Neural crest cell (in vitro differentiated cells): ENCODE results near the gene CYP4F2. TPM values are rescaled to one million over a fixed set of nuclear protein-coding genes. Genes with fewer than 3 reads are reported as not detected.

Source experiments
- DNase-seq: peaks from one replicate; pipeline ENCODE4 v3.0.0; 2021; ENCODE audit warnings: low read depth, mixed read lengths, low spot score
- H3K27ac Mint-ChIP-seq: one replicate; pipeline ENCODE4 v1.8.0; 2021; ENCODE audit warnings: mild to moderate bottlenecking, mixed read lengths; ENCODE audit not compliant: unreplicated experiment
- H3K27me3 Mint-ChIP-seq: 2 replicates; pipeline ENCODE4 v1.8.0; 2021; ENCODE audit warnings: low read depth, mild to moderate bottlenecking, mixed read lengths
- H3K36me3 Mint-ChIP-seq: 2 replicates; pipeline ENCODE4 v1.8.0; 2021; ENCODE audit warnings: low read depth, mild to moderate bottlenecking, mixed read lengths
- H3K4me1 Mint-ChIP-seq: 2 replicates; pipeline ENCODE4 v1.8.0; 2021; ENCODE audit warnings: mixed read lengths
- H3K4me3 Mint-ChIP-seq: one replicate; pipeline ENCODE4 v1.8.0; 2021; ENCODE audit warnings: mild to moderate bottlenecking, mixed read lengths
- H3K9me3 Mint-ChIP-seq: 2 replicates; pipeline ENCODE4 v1.8.0; 2021; ENCODE audit warnings: mixed read lengths
- CTCF ChIP-seq: fragments of 200-600 bp; sonication (generic); conservative IDR thresholded peaks from 2 replicates; pipeline ENCODE4 v1.5.0; 2021; ENCODE audit warnings: antibody characterized with exemption, mild to moderate bottlenecking
- total RNA-seq: library from RNA; stranded (reverse); gene quantifications from 2 replicates; pipeline ENCODE4 v1.2.1, GENCODE V29; 2021

The CYP4F2 gene
- total RNA-seq, 1 donor from 2014 or later, result not detected

GRCh38 chr19:15923702-15924101 lies 25.8 kb upstream of the CYP4F2 start:
- Mint-ChIP-seq H3K4me3 (no peak overlapping the region), H3K36me3 (peaks cover 2% of the 10 kb centered on the region), H3K27me3 (no peaks in the 10 kb centered on the region), H3K9me3 (peaks cover 34% of the 10 kb centered on the region), H3K27ac (no peak overlapping the region), H3K4me1 (no peaks in the 10 kb centered on the region)
- no peak for DNase-seq
- no peak for TF ChIP-seq CTCF

GRCh38 chr19:15922021-15922420 lies 24.1 kb upstream of the CYP4F2 start:
- peaks cover 35% of the 10 kb centered on the region for H3K9me3 Mint-ChIP-seq
- H3K27me3 Mint-ChIP-seq, result no peaks in the 10 kb centered on the region
- peaks cover 2% of the 10 kb centered on the region for H3K36me3 Mint-ChIP-seq
- TF ChIP-seq CTCF, result no peak
- H3K4me3 Mint-ChIP-seq, result no peak overlapping the region
- no peaks in the 10 kb centered on the region for H3K4me1 Mint-ChIP-seq
- no peak overlapping the region for H3K27ac Mint-ChIP-seq
- no peak for DNase-seq

DNA sequence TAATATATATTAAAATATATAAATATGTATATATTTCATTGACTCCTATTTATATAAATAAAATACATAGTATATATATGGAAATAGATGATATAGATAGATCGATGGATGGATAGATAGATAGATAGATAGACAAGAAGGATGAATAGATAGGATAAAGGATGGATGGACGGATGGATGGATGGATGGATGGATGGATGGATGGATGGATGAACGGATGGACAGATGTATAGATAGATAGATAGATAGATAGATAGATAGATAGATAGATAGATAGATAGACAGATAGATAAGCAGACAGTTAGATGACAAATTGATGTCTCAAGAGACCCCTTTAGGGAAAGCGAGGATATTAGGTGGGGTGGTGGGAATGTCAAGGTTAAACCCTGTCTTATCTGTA lies 21.4 kb upstream of the CYP4F2 start:
- no peak for DNase-seq
- no peak overlapping the region for H3K4me3 Mint-ChIP-seq
- no peaks in the 10 kb centered on the region for H3K36me3 Mint-ChIP-seq
- TF ChIP-seq CTCF, result no peak
- no peak overlapping the region for H3K27ac Mint-ChIP-seq
- H3K4me1 Mint-ChIP-seq, result no peaks in the 10 kb centered on the region
- H3K9me3 Mint-ChIP-seq, result peaks cover 34% of the 10 kb centered on the region
- H3K27me3 Mint-ChIP-seq, result no peaks in the 10 kb centered on the region

DNA sequence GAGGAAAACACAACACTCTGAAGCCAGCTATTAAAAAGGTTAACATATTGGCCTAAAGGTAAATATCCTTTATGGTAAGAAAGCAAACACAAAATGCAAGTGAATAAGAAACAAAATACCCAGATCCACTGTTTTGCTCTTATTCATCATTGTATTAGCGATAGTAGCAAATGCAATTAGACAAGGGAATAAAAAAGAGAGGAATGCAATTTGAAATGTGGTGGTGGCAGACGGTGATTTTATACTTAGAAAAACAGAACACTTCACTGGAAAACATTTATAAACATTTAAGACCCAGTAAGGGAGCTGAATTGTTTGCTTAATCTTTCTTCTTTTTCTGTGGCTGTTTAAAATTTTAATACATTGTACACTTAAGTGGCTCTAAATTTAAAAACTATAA lies 17.2 kb upstream of the CYP4F2 start:
- peaks cover 31% of the 10 kb centered on the region for H3K9me3 Mint-ChIP-seq
- H3K27ac Mint-ChIP-seq, result no peak overlapping the region
- H3K4me3 Mint-ChIP-seq, result no peak overlapping the region
- no peak for TF ChIP-seq CTCF
- DNase-seq, result no peak
- H3K36me3 Mint-ChIP-seq, result no peaks in the 10 kb centered on the region
- H3K27me3 Mint-ChIP-seq, result no peaks in the 10 kb centered on the region
- H3K4me1 Mint-ChIP-seq, result no peaks in the 10 kb centered on the region

- Mint-ChIP-seq H3K4me1 (no peaks in the 10 kb centered on the region), H3K4me3 (no peak overlapping the region), H3K27me3 (no peaks in the 10 kb centered on the region), H3K36me3 (no peaks in the 10 kb centered on the region), H3K27ac (no peak overlapping the region), H3K9me3 (peaks cover 24% of the 10 kb centered on the region)
- no peak for DNase-seq
- TF ChIP-seq CTCF, result no peak
These were observed 16.0 kb upstream of the CYP4F2 start for GRCh38 chr19:15913830-15914229.

DNA sequence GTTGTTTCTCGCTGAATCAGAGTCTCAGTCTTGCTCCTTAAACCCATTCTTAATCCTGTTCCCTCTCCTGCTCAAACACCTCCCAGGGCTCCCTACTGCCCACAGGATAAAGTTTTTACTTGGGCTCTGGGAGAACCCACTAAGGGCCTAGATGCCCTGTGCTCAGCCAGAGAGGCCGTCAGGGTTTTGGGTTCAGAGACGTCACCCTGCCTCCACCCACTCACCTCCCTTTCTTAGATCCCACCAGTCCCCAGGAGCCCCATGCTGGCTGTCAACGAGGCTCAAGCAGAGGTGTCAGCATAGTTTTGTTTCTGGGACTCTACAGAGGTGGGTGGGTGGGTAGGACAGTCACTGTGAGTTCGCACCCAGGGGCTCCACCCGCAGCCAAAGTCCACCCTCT lies 15.5 kb upstream of the CYP4F2 start:
- Mint-ChIP-seq H3K36me3 (no peaks in the 10 kb centered on the region), H3K4me1 (no peaks in the 10 kb centered on the region), H3K27me3 (no peaks in the 10 kb centered on the region), H3K4me3 (no peak overlapping the region), H3K27ac (no peak overlapping the region), H3K9me3 (peaks cover 21% of the 10 kb centered on the region)
- no peak for TF ChIP-seq CTCF
- no peak for DNase-seq
